Brain microvascular endothelial cell (primary cell): Measurements from ENCODE around the gene PLEKHA6.
"Not testable (repeated sequence)": the region's sequence is repeated elsewhere in the genome, so short reads cannot be mapped to it uniquely, and the experiment has no call there.

Experiments
- DNase-seq: peaks from one replicate; pipeline ENCODE4 v3.0.0-alpha.2; 2020
- H3K27ac ChIP-seq: fragments of 250-450 bp; sonication (Bioruptor Pico); 2 replicates; pipeline ENCODE4 v1.5.1; 2020; ENCODE audit warnings: mild to moderate bottlenecking, moderate library complexity
- H3K27me3 ChIP-seq: fragments of 250-450 bp; sonication (Bioruptor Pico); replicated peaks from 2 replicates; pipeline ENCODE4 v1.5.1; 2020; ENCODE audit warnings: mild to moderate bottlenecking
- H3K36me3 ChIP-seq: fragments of 250-450 bp; sonication (Bioruptor Pico); replicated peaks from 2 replicates; pipeline ENCODE4 v1.5.1; 2020; ENCODE audit warnings: mild to moderate bottlenecking
- H3K4me3 ChIP-seq: 2 replicates; pipeline ENCODE4 v1.5.1; 2011; ENCODE audit warnings: low read depth, mild to moderate bottlenecking, control low read depth, low read length, moderate library complexity
- in situ Hi-C: cut with HindIII; loops from 2 replicates; pipeline ENCODE4 v1.10.0; 2017; ENCODE audit warnings: low sequenced_read_pairs, low pct_ligation_motif_present
- TF ChIP-seq, protein P1 (sequence below): IDR thresholded peaks from 2 replicates; pipeline ENCODE4 v1.5.1; 2011; ENCODE audit warnings: low read depth, mild to moderate bottlenecking, moderate library complexity, low read length, control low read depth, inconsistent platforms; ENCODE audit errors: missing control alignments

The PLEKHA6 gene

DNA sequence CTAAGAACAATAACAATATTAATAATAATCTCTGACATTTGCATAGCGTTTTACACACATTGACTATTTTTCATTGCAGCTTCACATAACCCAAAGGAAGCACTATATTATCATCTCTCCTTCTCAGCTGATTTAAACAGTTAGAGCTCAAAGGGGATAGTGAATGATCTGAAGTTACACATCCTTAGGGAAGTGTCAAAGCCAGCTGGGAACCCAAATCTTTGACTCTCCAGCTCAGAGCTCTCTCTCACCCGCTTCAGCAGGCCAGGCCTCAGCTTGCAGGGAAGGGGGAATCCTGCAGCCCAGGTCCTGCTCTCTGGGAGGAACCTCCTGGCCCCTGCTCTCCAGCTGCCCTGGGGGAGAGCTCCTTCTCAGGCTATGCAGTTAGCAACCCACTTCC is 26.3 kb downstream of the PLEKHA6 start:
- in situ Hi-C loops = no loop called here

DNA sequence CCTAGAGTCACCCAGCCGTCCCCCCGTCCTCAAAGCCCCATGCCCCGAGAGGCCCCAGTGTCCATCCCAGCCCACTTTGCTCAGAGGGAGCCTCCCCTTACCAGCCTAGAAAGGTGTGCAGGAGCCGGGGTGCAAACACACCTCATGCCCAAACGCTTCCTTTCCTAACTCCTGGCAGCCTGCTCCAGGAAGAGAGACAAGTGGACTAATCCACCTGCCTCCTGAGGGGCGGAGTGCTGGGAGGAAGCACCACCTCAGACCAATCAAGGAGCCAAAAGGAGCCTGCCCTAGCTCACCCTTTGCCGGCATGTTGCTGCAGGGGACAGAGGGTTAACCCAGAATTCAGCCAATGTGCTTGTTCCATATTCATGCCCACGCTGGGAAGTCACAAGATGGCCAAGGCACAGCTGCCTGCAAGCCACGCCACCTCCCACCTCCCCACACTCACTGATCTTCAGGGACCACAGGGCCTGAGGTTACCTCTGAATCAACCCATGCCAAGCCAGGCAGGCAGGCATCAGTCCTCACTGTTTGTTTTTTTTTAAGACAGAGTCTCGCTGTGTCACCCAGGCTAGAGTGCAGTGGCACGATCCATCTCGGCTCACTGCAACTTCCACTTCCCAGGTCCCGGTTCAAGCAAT is 27.8 kb downstream of the PLEKHA6 start:
- DNase-seq = no peak
- Histone ChIP-seq H3K27ac (no peak overlapping the region), H3K36me3 (no peaks in the 10 kb centered on the region), H3K27me3 (peaks cover 4% of the 10 kb centered on the region), H3K4me3 (no peak overlapping the region)
- in situ Hi-C loops = no loop called here
- TF ChIP-seq, protein P1, sequence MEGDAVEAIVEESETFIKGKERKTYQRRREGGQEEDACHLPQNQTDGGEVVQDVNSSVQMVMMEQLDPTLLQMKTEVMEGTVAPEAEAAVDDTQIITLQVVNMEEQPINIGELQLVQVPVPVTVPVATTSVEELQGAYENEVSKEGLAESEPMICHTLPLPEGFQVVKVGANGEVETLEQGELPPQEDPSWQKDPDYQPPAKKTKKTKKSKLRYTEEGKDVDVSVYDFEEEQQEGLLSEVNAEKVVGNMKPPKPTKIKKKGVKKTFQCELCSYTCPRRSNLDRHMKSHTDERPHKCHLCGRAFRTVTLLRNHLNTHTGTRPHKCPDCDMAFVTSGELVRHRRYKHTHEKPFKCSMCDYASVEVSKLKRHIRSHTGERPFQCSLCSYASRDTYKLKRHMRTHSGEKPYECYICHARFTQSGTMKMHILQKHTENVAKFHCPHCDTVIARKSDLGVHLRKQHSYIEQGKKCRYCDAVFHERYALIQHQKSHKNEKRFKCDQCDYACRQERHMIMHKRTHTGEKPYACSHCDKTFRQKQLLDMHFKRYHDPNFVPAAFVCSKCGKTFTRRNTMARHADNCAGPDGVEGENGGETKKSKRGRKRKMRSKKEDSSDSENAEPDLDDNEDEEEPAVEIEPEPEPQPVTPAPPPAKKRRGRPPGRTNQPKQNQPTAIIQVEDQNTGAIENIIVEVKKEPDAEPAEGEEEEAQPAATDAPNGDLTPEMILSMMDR = no peak

More for the DNA sequence above, 26.3 kb downstream of the PLEKHA6 start:
- peaks cover 10% of the 10 kb centered on the region for H3K27me3 ChIP-seq
- H3K36me3 ChIP-seq = no peaks in the 10 kb centered on the region
- TF ChIP-seq, protein P1 = no peak
- H3K4me3 ChIP-seq = no peak overlapping the region
- no peak overlapping the region for H3K27ac ChIP-seq
- no peak for DNase-seq

DNA sequence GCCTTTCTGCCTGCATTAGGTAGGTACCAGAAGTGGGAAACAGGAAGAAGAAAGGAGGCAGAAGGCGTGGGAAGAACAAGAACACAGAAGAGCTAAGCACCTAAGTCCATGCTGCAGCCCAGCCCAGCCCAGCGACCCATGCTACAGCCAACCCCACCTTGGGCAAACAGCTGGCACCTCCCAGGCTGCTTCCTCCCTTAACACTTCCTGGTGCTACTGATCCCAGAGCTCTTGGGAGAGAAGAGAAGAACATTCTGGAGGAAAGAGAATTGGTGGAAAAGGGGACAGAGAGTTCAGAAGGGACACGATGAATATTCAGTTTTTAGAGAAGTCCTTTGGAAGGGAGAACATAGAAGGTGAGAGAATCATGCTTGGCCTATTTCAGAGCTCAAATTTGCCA is 28.5 kb downstream of the PLEKHA6 start:
- Histone ChIP-seq H3K27ac (no peak overlapping the region), H3K27me3 (peaks cover 4% of the 10 kb centered on the region), H3K4me3 (no peak overlapping the region), H3K36me3 (no peaks in the 10 kb centered on the region)
- DNase-seq = no peak
- in situ Hi-C loops = no loop called here
- TF ChIP-seq, protein P1 = no peak

DNA sequence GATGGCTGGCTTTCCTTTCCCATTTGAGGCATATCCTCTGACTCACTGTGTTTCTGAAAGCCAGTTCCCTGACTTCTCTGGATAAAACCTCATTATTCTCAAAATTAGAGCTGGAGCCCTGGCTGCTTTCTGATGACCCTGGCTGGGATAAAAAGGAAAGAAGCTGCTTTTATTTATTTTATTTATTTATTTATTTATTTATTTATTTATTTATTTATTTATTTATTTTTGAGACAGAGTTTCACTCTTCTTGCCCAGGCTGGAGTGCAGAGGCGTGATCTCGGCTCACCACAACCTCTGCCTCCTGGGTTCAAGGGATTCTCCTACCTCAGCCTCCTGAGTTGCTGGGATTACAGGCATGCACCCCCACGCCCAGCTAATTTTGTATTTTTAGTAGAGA is 31.9 kb downstream of the PLEKHA6 start:
- in situ Hi-C loops, H3K27me3 ChIP-seq, H3K4me3 ChIP-seq, H3K36me3 ChIP-seq, DNase-seq, H3K27ac ChIP-seq: not testable (repeated sequence)

DNA sequence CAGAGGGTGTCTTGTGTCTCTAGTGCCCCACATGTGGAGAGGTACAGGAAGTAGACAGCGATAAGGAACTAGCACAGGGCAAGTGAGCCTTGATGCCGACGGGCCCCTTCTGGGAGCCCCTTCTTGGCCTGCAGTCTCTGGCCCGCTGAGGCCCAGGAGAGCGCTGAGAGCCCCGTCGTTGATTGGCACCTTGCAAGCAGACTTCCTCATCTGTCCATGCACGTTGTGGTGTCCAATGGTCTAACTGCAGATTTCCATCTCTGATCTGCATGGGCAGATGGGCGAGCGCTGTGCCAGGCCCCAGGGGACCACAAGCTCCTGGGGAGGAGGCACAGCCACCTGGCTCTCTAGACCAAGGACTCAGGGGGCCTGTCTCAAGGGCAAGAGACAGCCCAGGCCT is 32.4 kb downstream of the PLEKHA6 start:
- no peak for DNase-seq
- no peaks in the 10 kb centered on the region for H3K36me3 ChIP-seq
- in situ Hi-C loops = no loop called here
- no peak overlapping the region for H3K4me3 ChIP-seq
- H3K27me3 ChIP-seq = no peaks in the 10 kb centered on the region
- H3K27ac ChIP-seq = no peak overlapping the region
- TF ChIP-seq, protein P1 = no peak

DNA sequence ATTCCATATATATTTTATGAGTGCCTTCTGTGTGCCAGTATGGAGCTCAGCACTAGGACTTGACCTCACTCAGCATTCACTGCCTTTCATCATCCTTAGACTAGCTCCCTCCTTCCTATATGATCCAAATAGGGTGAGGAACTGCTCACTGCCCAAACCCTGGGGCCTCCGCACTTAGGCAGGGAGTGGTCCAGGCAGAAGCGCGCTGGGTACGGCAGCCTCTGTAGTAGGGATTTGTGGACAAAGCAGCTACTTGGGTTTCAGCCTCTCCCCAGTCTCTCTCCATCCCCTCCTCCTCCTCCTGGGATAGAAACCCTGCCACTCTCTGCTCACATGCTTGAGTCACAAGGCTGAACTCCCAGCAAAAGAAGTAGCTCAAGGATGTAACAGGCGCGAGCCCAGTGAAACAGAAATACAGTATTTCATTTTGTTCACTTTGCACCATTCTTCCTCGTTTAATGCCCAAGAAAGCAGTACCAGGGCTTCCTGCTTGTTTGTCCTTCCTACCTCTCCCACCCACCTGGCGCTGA is 32.9 kb downstream of the PLEKHA6 start:
- Histone ChIP-seq H3K4me3 (no peak overlapping the region), H3K27me3 (no peaks in the 10 kb centered on the region), H3K36me3 (no peaks in the 10 kb centered on the region), H3K27ac (no peak overlapping the region)
- TF ChIP-seq, protein P1 = no peak
- DNase-seq = no peak
- in situ Hi-C loops = no loop called here
